ENCODE measurements around the gene ARL14EP. TPM values are rescaled to one million over a fixed set of nuclear protein-coding genes. Genes with fewer than 3 reads are reported as not detected.

Gene ARL14EP
- total and polyA plus RNA-seq, 2 donors (not counting 3 experiments of a cell fraction or from before 2014, with no cell fraction given), result 9.6 to 16.7 TPM

- DNase-seq (ENCODE audit: low read depth, low spot score) (no peak), FAIRE-seq (no peak)
- TF ChIP-seq MYC (IDR thresholded peaks at IDR 0.05; ENCODE audit: low read depth, low read length) (no peak), FOS (IDR thresholded peaks at IDR 0.05; ENCODE audit: borderline replicate concordance, insufficient read depth, low read length) (no peak), POLR2AphosphoS5 (IDR thresholded peaks at IDR 0.05; ENCODE audit: insufficient read depth, low read depth, low read length) (no peak), CTCF (IDR thresholded peaks at IDR 0.05; ENCODE audit: extremely low read depth in 1 of 2, insufficient read depth in 1 of 2, low read depth in 1 of 2, low read length in 2 of 2) (no peak), POLR2A (IDR thresholded peaks at IDR 0.05; ENCODE audit: low read depth, low read length) (no peak), MAX (IDR thresholded peaks at IDR 0.05; ENCODE audit: insufficient read depth, insufficient read length) (no peak), JUN (IDR thresholded peaks at IDR 0.05; ENCODE audit: borderline replicate concordance, insufficient read depth, insufficient read length, low read depth) (no peak), EZH2 (IDR thresholded peaks at IDR 0.05; ENCODE audit: borderline replicate concordance, low read depth, low read length, severe bottlenecking) (no peak), GATA2 (IDR thresholded peaks at IDR 0.05; ENCODE audit: insufficient read depth, insufficient read length, low read depth, low read length) (no peak)
- no peaks in the 10 kb centered on the region for H3K79me2 ChIP-seq (ENCODE audit: control insufficient read depth, insufficient read depth, low read length)
- no peaks in the 10 kb centered on the region for H3K36me3 ChIP-seq (ENCODE audit: control insufficient read depth in 2 of 2, extremely low read depth in 1 of 2, insufficient read depth in 2 of 2, low read length in 2 of 2)
- peaks cover 0 to 2% of the 10 kb centered on the region in 2 experiments for H3K27me3 ChIP-seq (ENCODE audit: control insufficient read depth in 2 of 2, insufficient read depth in 2 of 2, low read length in 2 of 2)
- no peaks in the 10 kb centered on the region for H3K9me1 ChIP-seq (replicated peaks; ENCODE audit: control insufficient read depth, extremely low read depth, insufficient read depth, low read length)
- H3K27ac ChIP-seq (ENCODE audit: insufficient read depth, low read depth, low read length), result no peak overlapping the region
- no peaks in the 10 kb centered on the region for H4K20me1 ChIP-seq (replicated peaks; ENCODE audit: control insufficient read depth, extremely low read depth, insufficient read depth, low read length)
- ChIA-PET CTCF (no interaction called here), POLR2A (no interaction called here)
- dilution Hi-C loops (cut with MboI; ENCODE audit: extremely low pct_ligation_motif_present, low sequenced_read_pairs) (no loop called here), intact Hi-C loops (cut with micrococcal nuclease) (no loop called here)
- no peak overlapping the region for H2AFZ ChIP-seq (ENCODE audit: low read depth, low read length)
- no peak overlapping the region for H3K4me2 ChIP-seq (ENCODE audit: insufficient read depth, low read length)
- no TSS peak for BruUV-seq (replicated peaks)
- no peaks in the 10 kb centered on the region for H3K9me3 ChIP-seq (replicated peaks; ENCODE audit: control insufficient read depth, insufficient read depth, low read length)
- no peak overlapping the region for H3K9ac ChIP-seq (replicated peaks; ENCODE audit: extremely low read depth, insufficient read depth, low read length)
- H3K4me1 ChIP-seq (ENCODE audit: control insufficient read depth, extremely low read depth, insufficient read depth, low read length), result no peaks in the 10 kb centered on the region
- H3K4me3 ChIP-seq (replicated peaks in 1 of 3; ENCODE audit: insufficient read depth in 1 of 3, low read depth in 1 of 3, low read length in 3 of 3), result no peak overlapping the region
Observed at GRCh38 chr11:30349885-30350284, 27.0 kb downstream of the ARL14EP start.
